CD1c-positive myeloid dendritic cell (primary cell): ENCODE data around the gene FBXW8.

Source experiments
- DNase-seq: peaks from one replicate; pipeline ENCODE4 v3.0.0-alpha.2; 2016; ENCODE audit errors: extremely low spot score

The FBXW8 gene

DNA sequence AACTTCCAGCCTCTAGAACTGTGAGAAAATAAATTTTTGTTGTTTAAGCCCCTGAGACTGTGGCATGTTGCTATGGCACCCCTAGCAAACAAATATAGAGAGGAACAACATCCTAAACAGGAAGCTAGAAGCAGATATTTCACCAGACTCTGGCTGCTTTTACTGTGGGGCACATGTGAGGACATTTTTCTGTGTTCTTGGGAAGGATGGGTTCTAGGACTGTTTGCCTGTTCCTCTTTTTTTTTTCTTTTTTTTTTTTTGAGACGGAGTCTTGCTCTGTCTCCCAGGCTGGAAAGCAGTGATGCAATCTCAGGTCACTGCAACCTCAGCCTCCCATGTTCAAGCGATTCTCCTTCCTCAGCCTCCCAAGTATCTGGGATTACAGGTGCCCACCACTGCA, 25.3 kb upstream of the FBXW8 start:
- DNase-seq: peak; percentile 93

DNA sequence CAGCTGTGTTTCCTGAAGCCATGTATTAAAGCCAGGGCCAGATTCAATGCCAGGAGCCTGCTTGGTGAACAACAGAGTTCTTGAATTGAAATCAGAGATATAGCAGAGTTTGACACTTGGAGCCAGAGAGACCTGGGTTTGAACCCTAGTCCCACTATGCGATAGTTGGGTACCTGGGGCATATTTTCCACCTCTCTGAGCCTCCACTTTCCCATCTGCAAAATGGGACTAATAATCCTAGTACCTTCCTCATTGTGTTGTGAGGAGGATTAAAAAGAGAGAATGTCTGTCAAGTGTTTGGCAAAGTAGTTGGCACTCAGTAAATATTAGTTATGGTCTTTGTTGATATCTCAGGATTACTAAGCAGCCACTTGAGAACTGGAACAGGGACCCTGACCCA, 23.5 kb upstream of the FBXW8 start:
- DNase-seq: no peak

DNA sequence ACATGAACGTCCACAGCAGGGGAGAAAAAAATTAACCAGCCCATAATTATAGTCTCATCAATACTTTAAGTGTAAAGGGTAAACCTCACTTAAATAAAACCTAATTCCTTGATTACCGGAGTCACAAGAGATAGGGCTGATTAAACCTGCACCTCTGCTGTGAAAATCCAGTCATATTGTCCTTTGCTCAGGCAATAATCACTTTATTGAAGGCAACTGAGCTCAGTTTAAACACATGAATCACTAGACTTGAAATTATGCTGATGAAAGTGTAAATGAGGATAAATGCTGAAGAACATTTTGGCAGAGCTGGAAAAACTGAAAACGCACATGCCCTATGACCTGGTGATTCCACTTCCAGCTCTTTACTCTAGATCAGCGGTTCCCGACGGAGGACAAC, 22.9 kb upstream of the FBXW8 start:
- no peak for DNase-seq

DNA sequence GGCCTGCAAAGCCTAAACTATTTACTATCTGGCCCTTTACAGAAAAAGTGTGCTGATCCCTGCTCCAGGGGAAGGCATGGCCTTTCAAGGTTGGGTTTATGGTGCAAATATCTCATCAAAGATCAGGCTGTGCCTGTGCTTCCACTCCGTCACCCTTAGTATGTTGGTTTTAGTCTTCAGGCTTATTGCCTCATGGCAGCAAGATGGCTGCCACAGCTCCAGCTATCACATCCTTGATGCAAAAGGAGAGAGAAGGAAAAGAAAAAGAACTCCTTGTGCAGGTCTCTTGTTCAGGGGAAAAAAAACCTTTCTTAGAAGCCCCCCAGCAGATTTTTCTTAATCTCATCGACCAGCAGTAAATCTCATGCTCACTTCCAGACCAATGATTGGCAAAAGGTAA, 20.4 kb upstream of the FBXW8 start:
- no peak for DNase-seq

DNA sequence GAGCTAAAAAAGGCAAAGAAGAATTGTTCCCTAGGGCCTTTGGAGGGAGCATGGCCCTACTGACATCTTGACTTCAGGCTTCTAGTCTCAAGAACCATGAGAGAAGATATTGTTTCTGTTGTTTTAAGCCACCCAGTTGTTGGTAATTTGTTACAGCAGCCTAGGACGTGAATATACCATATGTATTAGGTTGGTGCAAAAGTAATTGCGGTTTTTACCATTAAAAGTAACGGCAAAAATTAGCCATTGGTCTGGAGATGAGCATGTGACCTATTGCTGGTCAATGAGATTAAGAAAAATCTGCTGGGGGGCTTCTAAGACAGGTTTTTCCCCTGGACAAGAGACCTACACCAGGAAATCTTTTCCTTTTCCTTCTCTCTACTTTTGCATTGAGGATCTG, 19.7 kb upstream of the FBXW8 start:
- DNase-seq: no peak

DNA sequence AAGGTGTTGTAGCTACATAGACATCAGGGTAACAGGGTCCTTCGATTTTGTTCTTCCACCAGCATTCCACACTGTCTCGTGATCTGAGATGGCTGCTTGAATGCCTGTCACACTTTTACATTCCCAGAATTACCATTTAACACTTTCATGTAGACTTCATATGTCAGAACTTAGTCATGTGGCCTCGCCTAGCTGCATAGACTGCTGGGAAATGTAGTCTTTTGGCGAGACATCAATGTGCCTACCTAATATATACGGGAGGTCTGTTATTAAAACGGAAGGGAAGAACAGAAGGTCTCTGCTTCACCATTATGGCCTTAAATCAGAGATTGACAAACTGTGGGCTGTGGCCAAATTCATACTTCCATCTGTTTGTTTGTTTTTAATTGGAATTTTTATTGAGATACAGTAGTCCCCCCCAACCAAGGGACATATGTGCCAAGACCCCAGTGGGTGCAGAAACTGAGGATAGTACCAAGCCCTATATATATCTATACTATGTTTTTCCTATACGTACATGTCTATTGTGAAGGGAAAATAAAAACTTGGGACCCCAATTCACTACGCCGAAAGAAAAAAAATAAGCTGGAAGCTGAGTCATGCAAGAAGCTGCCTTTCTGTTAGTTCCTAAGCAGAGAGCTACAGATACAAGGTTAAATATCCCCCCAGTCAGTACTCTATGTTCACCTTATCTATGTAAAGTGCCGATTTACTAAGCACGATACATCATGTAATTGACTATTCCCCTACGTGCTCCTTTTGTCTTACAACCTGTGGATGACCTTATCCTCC, 18.2 kb upstream of the FBXW8 start:
- DNase-seq: no peak

DNA sequence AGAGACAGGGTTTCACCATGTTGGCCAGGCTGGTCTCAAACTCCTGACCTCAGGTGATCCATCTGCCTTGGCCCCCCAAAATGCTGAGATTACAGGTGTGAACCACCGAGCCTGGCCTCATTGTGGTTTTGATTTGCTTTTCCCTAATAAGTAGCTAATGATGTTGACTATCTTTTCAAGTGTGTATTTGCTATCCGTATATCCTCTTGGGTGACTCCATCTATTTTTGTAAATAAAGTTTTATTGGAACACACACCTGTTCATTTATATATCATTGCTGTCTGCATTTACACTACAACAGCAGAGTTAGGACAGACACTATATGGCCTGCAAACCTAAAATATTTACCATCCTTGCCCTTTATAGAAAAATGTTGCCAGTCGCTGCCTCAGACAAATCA, 15.8 kb upstream of the FBXW8 start:
- DNase-seq: no peak

DNA sequence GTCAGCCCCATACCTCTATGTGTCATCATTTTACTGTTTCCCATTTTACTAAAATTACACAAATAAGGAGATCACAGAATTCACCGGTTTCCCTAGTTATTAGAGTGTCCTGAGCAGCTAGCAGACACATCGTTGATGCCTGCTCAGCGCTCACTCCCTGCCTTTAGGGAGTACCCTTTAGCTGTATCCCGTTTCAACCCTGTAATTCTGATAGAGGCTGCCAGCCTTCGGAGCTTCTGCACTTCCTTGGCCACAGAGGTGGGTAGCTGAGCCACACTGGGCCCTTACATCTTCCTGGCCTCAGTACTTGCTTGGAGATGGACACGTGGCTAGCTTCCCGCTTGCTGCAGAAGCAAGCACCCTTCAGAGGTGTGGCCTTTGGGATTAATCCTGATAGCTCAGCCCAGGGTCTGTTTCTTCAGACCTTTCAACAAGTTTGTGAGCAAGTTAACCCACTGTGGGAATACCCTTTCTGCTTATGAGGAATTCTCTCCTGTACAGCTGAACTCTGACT, 14.3 kb upstream of the FBXW8 start:
- DNase-seq: no peak

DNA sequence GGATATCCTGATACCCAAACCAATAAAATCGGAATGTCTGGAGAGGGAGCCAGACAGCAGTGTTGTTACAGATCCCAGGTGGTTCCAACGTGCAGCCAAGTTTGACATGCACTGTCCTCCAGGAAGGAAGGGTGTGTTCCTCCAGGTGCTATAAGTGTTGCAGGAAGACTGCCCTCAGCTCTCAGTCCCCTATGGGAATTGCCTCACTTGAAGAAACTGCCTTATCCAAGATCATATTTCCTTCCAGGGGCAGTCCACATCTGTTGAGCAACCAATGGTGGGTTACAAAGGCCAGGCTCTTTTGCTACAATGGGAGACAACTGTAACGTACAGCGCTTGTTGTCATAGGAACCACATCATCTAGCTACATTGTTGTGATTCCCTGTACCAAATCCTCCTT, 13.3 kb upstream of the FBXW8 start:
- DNase-seq: no peak

DNA sequence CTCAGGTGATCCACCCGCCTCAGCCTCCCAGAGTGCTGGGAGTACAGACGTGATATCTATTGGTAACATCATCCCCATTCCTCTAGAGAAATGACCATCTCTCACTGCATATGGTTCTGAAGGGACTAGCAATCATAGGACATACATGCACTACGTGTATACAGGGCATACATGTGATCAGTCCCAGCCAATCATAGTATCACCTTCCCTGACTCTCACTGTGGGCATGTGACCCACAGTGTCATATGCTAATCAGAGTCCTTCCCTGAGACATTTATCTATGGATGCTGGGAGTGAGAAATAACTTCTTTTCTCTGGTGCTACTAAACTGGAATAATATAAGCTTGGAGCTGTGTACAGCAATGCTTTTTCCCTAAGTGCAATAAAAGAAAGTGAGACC, 12.1 kb upstream of the FBXW8 start:
- DNase-seq: no peak

DNA sequence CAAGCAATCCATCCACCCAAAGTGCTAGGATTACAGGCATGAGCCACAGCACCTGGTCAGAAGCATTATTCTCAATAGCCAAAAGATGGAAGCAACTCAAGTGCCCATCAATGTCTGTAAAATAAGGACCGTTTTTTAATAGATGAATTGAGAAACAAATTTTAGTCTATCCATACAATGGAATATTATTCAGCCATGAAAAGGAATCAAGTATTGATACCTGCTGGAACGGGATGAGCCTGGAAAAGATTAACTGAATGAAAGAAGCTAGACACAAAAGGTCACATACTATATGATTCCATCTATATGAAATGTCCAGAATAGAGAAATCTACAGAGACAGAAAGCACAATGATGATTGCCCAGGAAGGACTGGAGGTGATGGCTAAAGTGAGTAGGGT, 9.1 kb upstream of the FBXW8 start:
- DNase-seq: no peak

DNA sequence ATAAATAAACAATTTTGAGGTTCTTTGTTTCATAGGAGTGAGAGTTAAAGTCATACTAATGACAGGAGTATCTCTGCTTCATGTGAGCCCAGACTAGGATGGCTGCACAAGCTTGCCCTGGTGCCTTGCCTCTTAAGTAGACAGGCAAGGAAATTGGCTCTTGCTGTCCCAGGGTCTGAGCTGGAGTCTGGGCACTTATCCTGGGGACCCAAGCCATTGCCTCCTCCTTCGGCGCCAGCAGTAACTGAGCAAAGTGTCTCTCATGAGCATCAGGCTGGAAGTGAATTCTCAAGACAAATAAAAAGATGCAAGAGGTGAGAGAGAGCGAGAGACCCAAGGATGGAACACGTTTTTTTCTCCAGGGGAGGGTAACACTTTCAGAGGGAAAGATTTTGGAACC, 6.9 kb upstream of the FBXW8 start:
- no peak for DNase-seq

DNA sequence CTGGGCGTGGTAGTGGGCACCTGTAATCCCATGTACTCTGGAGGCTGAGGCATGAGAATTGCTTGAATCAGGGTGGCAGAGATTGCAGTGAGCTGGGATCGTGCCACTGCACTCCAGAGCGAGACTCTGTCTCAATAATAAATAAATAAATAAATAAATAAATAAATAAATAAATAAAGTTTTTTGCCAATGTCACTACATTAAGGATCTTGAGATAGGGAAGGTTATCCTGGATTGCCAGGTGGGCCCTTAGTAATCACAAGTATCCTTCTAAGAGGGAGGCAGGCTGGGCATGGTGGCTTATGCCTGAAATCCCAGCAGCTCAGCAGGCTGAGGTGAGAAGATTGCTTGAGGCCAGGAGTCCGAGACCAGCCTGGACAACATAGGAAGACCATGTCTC, 4.5 kb upstream of the FBXW8 start:
- no peak for DNase-seq

DNA sequence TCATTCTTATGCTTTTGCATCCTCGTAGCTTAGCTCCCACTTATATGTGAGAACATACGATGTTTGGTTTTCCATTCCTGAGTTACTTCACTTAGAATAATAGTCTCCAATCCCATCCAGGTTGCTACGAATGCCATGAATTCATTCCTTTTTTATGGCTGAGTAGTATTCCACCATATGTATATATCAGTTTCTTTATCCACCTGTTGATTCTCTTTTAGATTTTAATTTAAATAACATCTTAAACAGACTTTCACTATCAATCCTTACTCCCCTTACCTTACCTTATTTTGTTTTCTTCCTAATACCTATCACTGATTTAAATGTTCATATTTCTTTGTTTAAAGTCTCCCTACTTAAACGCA, 488 bp upstream of the FBXW8 start:
- DNase-seq: no peak

DNA sequence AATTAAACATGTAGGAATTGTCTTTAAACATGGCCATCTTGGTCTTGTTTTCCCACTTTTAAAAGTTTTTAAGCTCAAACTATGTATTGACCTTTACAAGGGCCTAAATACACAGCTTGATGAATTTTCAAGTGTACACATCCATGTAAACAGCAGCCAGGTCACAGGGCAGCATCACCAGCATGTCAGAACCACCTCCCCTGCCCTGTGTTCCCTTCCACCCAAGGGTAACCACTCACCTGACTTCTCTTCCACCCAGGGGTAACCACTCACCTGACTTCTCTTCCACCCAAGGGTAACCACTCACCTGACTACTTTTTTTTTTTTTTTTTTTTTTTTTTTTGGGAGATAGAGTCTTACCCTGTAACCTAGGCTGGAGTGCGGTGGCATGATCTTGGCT, 4.6 kb downstream of the FBXW8 start:
- DNase-seq: no peak

DNA sequence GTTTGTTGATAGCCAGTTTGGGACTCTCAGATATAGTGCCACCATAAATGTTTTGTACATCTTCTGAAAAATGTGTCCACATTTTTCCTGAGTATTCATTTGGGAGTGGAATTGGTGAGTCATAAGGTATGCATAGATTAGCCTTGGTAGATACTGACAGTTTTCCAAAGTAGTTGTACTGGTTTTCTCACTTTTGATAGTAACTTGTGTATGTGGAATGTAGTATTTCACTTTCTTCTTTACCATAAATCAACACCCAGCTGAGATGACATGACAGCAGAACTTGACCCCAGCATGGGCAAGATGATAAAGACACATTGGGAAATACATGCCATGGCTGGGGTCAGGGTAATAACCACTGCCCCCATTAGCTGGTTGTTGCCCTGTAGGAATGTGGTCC, 5.4 kb downstream of the FBXW8 start:
- no peak for DNase-seq

DNA sequence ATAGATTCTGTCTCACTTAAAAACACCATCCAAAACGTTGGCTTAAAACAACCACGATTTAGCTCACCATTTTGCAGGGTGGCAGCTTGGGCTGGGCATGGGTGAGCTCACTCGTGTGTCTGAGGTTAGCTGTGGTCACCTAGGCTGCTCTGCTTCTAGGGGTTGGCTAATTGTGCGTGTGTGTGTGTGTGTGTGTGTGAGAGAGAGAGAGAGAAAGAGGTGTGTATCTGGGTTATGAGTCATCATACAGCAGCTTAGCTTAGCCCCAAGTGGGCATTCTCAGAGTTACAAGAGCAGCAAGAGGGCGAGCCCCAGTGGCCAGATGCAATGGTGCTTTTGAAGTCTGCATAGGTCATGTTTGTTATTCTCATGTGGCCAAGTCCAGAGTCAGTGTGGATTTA, 6.0 kb downstream of the FBXW8 start:
- DNase-seq: peak; percentile 43

DNA sequence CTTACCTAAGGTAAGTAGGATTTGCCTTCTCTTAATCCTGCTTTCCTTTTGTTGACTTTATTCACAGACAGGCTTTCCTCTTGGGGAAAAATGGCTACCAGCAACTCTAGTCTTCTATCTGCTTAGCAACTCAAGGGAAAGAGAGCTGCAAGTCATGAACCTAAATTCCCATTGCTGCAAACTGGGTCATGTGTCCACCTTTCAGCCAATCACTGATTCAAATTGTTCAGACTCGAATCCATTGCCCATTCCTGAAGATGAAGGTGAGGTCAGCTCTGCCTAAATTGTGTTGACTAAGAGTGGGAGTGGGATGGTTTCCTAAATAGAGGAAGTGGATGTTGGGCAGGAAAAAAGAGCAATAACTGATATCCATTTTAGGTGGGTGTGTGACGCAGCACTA, 7.7 kb downstream of the FBXW8 start:
- peak; percentile 57 for DNase-seq

DNA sequence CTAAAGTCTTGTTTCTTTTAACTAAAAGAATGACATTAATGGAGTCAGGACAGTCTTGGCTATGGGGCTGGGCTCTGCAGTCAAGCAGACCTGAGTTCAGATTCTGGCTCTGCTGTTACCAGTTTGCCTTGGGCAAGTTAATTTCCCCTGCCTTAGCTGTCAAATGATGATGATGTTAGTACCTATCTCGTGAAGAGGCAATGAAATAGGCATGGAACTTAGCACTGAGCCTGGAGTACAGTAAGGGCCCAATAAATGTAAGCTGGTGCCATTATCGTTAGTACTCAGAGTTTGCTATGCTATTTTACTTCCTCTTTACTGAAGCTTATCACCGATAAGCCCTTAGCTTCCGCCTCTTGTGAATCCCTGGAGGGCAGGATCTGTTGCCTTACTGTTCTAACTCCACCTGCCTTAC, 8.5 kb downstream of the FBXW8 start:
- DNase-seq: peak; percentile 12

DNA sequence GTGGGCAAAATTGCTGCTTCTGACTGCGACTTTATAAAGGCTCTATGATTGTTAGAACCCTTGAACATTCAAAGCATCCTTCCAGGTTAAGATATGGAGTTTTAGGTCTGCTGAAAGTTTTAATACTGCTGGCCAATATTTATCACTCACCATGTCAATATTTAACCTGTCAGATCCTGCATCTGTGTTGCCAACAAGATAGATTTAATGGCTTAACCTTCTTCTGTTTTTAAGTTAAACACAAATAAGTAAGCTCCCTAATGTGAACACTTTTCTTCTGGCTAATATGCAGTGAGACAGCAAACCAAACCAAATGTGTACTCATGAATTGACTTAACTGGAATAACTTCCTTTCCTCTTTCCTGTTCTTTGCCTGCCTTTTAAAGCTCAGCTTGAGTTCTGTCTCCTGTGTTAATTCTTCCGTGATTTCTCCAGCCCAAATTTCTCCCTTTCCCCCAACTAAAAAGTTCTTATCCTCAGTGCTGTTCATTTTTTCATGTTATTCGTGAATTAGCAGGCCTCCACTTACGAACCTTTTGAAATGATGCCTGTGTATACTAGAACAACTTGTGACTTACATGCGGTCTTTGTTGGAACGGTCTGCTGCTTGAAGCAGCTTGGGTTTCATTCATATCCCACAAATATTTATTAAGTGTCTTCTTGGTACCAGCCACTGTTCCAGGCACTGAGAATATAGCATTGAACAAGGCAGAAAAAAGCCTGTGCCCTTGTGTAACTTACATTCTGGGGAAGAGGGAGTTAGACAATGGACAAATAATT, 9.1 kb downstream of the FBXW8 start:
- no peak for DNase-seq

DNA sequence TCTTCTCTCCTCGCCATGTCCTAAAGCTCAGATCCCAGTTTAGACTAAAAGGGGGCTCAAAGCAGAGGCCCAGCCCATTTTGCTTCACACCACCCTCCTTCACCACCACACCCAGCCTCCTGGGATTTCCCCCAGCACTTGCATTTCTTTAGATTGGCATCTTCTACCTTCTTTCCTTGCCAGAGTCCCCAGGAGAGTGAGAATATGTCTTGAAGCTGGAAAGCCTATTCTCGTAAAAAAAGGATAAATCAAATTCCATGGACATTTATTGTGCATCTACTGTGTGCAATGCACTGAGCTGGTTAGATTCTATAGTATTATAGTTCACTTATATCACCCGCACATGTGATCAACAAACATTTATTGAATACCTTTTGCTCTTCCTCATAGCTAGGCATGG, 10.2 kb downstream of the FBXW8 start:
- DNase-seq: no peak

DNA sequence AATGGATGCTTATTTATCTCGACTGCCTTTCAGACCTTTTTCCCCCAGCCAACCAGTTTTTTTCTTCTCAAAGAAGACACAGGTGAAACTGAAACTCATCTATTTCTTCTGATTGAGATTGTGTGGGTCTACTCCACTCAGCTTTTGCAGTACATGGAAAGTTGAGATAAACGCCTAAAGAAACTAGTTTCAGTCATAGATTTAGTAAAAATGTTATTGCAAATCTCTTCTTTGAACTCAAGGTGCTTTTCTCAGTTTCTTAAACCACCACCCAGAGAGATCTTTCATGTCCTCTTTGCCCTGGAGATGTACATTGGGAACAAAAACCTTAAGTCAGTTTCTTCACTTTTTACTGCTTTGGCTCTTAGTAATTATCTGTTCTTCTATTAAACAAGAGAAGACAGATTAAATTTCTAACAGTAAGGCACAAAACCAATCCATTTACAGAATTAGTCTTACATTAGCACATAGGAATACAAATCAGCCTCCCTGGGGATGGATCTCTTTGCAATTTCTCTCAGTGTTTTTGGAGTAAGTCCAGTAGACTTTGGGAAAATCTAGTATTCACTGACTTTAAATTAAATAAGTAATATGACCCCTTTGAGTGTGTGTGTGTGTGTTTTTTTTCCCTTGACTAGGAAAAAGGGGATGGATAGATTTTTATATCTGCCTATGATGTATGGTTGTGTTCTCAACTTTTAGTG, 11.6 kb downstream of the FBXW8 start:
- DNase-seq: no peak
